Eye (tissue), 1 donor: ENCODE data around the gene CARNS1.
"Not testable (repeated sequence)": the region's sequence is repeated elsewhere in the genome, so short reads cannot be mapped to it uniquely, and the experiment has no call there.

Experiments used
- DNase-seq: peaks from one replicate; pipeline ENCODE4 v3.0.0-alpha.2; 2015

Gene CARNS1

DNA sequence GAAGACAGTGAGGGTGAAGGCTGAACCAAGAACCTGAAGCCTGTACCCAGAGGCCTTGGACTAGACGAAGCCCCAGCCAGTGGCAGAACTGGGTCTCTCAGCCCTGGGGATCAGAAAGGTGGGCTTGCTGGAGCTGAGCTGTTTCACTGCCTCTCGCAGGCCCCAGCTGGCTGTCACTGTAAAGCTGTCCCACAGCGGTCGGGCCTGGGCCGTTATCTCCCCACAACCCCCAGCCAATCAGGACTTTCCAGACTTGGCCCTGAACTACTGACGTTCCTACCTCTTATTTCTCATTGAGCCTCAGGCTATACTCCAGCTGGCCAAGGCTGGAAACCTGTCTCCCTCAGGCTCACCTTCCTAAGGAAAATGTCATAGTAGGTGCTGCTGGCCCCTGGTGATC is 17.9 kb upstream of the CARNS1 start:
- no peak for DNase-seq

DNA sequence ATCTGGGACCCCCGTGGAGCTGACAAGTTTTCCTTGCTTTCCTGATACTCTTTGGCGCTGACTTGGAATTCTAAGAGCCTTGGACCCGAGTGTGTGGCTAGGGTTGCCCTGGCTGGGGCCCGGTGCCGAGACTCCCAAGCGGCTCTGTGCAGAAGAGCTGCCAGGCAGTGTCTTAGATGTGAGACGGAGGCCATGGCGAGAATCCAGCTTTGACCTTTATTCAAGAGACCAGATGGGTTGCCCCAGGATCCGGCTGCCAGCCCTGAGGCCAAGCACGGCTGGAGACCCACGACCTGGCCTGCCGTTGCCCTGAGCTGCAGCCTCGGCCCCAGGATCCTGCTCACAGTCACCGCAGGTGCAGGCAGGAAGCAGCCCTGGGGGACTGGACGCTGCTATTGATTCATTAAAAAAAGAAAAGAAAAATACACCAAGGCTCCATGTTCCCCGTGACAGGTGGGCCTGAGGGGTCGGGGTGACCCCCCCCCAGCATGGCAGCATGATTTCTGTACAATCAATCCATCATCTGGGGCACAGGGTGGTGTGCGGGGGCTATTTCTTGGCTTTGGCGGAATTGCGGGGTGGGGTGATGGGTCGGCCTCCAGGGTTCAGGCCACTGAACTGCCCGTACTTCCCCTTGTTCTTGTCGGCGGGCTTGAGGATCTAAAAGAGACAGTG is 17.4 kb upstream of the CARNS1 start:
- no peak for DNase-seq

DNA sequence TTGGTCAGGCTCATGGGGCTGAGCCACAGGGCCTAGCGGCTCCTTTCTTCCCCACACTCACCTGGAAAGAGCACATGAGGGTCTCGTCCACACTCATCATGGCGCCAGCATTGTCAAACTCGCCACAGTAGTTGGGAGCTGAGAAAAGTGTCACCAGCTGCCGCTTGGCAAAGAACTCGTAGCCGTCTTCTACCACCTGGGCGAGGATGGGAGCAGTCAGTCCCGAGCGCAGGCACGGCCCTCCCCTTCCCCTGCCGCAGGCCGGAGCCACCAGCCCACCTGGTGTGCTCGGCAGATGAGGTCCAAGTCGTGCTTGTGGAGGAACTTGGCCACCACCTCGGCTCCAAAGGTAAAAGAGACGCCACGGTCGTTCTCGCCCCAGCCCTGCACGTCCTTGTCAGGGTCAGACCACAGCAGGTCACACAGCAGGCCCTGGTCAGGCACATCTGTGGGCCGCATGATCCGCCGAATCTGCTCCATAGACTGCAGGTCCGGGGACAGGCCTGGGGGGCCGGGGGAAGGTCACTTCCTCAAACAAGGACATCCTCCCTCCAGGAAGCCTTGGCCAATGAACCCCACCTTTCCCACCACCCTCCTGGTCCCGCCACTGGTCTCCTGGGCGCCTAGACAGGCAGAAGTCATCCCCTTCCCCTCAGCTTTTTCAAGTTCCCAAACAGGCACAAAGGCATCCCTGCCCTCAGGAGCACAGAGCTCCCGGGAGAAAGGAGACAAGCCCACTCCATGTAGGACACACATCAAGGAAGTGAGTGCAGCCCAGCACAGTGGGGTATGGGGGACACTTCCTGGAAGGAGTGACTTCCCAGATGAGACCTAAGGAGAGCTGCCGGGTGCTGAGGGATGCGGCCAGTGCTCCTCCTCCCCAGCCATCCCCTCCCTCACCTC is 16.6 kb upstream of the CARNS1 start:
- no peak for DNase-seq

DNA sequence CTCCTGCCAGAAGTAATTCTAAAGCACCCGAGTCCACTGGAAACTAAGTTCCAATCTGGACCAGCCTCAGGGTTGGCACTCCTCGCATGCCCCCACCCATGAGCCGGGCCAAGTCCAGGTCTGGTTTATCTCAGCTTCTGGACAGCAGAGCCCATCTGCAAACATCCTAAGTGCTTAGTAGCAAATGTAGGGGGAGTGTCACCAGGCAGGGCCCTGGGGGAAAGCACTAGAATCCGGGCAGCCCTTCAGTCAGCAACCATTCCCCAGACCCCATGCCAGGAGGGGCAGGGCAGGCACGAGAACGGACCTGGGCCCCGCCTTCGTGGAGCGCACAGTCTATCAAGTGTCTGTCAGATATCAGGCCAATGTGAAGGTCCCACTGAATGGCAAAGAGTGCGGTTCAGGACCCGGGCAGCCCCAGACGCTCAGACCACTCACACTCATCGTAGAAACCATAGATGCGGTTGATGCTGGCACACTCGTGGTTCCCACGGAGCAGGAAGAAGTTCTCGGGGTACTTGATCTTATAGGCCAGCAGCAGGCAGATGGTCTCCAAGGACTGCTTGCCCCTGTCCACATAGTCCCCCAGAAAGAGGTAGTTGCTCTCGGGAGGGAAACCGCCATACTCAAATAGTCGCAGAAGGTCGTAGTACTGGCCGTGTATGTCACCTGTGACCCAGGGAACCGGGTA is 15.1 kb upstream of the CARNS1 start:
- no peak for DNase-seq

DNA sequence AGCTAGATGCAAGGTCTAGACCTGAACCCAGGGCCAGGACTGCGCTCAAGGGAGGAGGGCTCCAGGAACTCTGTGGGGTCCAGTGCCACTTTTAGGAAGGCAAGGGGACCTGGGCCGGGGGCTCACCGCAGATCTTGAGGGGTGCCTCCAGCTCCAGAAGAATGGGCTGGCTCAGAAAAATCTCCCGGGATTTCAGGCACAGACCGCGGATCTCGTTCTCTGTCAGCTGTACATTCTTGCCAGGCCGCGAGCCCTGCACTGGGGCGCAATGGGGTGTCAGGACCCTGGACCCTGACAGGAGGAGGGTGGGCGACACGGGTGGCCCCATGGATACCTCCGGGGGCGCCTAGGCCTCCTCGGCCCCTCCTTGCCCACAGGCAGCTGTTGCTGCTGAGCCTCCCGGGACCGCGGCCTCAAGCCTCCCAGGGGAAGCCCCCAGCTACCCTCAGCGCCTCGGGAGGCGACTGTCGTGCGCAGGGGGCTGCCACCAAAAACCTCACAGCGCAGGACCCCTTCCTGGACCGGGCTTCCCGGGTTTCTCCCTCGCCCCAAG is 14.5 kb upstream of the CARNS1 start:
- DNase-seq: no peak

DNA sequence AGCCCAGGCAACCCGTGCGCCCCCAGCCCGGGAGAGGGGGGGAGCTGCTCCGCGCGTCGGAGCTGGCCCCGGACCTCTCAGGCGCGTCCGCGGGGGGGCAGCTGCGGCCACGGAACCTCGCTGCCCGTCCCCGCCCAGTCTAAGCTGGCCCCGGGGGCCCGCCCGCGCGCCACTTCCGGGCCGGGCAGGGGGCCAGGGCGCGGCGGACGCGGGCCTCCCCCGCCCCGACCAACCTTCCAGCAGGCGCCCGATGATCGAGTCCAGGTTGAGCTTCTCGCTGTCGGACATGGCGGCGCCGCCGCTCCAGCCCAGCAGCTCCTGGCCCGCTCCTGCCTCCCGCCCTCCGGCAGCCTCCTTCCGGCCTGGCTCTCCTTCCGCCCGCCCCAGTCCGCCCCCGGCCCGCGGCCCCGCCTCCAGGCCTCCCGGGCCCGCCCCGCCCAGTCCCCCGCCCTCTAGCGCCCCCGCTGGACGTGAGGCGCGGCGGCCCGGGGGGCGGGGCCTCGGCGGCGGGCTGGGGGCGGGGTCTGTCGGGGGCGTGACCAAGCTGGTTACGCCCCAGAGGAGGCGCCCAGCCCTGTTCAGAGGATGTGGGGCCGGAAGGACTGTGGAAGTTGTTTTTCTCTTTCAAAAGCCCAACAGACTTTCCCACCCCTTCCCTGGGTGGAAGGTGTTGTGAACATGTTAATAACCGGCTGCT is 13.8 kb upstream of the CARNS1 start, which contains the start of gene PPP1CA:
Gene PPP1CA, minus strand, starts transcription at position 364 of the 697 bp plus-strand sequence. Its CDS starts 76 bp downstream, at position 288.
- peak; percentile 95 for DNase-seq

DNA sequence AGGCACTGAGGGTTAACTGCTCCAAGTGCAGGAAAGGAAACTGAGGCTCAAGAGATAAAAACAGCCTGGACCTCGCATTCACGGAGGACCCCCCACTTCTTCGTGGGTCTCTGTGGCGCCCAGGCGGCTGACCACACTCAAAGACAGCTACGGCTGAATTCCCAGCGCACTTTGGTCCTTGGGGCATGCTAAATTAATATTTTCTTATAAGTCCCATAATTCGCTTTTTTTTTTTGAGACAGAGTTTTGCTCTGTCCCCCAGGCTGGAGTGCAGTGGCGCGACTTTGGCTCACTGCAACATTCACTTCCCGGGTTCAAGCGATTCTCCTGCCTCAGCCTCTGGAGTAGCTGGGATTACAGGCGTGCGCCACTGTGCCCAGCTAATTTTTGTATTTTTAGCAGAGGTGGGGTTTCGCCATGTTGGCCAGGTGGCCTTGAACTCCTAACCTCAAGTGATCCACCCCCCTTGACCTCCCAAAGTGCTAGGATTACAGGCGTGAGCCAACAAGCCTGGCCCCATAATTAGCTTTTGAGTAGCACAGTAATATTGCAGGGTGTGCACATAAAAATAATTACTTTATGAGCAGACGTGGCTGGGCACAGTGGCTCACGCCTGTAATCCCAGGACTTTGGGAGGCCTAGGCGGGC is 13.2 kb upstream of the CARNS1 start:
- not testable (repeated sequence) for DNase-seq

DNA sequence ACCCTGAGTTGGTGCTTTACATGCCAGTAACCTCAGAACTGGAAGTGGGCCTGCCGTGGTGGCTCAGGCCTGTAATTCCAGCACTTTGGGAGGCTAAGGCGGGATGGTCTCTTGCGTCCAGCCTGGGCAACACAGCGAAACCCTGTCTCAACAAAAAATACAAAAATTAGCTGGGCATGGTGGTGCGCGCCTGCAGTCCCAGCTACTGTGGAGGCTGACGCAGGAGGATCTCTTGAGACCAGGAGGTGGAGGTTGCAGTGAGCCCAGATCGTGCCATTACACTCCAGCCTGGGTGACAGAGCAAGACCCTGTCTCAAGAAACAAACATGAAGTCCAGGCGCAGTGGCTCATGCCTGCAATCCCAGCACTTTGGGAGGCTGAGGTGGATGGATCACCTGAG is 12.4 kb upstream of the CARNS1 start:
- DNase-seq: not testable (repeated sequence)

DNA sequence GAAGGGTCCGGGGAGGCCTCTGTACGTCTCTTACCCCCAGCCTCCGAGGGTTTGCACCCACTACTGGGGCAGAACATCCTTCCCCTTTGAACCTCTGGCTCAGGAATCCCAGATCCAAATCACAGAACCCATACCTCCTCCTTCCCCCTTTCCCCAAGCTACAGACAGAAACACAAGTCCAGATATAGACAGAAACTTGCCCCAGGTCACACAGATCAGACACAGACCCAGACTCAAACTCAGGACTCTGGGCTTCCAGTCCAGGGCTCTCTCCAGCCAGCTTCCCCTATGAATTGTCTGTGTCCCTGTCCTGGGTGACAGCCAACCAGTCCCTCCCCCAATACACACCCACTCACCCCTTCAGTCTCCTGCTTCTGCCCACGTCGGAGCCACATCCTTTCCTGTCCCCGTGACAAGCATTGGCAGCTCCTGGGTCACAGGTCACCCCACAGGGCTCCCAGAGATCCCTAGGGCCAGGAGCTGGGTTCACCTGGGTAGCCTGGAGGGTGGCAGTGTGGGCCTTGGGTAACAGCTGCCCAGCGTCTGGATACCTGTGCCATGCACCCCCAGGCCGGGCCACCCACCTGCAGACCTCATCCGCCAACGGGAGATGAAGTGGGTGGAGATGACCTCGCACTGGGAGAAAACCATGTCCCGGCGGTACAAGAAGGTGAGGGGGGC is 10.8 kb upstream of the CARNS1 start:
- no peak for DNase-seq

DNA sequence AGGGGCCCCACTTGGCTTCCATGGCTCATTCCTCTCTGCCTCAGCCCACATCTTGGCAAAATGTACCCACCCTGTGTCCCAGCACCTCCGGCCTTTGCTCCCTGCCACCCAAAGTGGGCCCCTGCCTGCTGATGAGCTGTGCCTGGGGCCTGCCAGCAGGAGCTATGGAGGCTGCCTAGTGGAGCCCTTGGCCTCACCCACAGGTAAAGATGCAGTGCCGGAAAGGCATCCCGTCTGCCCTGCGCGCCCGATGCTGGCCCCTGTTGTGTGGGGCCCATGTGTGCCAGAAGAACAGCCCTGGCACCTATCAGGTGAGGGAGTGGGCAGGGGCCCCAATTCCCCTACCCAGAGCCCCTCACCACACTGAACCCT is 10.3 kb upstream of the CARNS1 start:
- DNase-seq: no peak

DNA sequence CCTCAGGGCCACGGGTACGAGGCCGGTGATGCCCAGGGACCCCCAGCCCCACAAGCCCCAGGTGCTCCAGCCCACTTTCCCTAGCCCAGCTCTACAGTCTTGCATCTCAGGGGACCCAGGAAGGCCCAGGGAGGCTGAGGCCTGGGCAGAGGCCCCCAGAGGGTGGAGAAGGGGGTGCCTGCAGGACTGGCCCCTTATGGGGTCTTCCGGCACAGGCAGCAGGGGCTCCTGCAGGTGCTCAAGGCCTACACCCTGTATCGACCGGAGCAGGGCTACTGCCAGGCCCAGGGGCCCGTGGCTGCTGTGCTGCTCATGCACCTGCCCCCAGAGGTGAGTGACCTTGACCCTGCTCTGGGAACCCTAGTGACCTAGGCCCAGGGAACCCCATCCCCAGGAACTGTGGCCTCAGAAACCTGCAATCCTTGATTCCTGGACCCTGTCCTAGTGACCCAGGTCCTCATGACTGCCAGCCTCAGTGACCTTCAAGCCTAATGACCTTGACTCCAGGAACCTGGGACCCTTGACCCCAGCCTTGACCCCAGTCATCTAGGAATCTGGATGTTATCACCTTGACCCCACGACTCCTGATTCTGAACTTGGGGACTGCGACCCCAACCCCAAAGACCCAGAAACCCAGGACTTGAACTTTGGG is 9.7 kb upstream of the CARNS1 start:
- no peak for DNase-seq

DNA sequence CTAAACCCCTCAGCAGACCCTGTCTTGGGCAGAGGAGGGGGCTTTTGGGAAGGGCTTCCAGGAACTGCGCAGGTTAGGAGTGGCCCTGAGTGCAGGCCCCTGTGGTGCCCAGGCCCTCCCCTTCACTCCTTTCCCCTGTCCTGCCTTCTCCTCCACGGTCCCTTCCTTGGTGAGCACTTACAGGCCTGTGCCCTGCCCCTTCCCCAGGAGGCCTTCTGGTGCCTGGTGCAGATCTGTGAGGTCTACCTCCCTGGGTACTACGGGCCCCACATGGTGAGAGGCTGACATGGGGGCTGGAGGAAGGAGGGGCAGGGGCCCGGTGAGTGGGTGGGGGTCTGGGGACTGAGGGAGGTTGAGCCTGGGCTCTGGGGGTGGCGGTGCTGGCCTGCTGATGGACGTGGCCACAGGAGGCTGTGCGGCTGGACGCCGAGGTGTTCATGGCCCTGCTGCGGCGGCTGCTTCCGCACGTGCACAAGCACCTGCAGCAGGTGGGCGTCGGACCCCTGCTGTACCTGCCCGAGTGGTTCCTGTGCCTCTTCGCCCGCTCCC is 9.0 kb upstream of the CARNS1 start:
- DNase-seq: no peak

DNA sequence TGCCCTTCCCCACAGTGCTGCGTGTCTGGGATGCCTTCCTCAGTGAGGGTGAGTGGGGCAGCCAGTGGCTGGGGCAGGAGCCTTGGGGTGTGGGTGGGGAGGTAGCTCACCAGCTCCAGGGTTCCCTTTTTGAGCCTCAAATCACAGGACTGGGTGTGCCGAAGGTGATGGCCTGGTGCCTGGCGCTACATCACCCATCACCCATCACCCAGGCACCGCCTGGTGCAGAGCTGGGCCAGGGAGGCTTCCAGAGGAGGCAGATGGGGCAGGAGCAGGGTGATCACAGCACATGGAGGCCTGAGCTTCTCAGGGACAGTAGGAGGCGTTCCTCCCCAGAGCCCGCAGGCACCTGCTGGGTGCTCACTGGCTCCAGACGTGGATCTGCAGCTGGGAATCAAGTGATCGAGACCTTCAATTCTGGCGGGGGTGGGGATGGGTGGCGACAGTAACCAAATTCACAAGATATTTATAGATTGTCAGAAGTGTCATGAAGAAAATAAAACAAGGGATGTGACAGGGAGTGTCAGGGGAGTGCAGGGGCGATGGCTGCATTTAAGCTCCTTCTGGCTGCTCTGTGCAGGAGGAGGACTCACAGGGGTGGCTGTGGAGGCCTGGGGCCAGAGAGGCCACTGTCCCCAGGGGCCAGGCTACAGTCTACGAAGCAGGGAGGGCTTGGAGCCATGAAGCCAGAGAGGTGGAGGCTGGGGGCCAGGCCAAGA is 8.3 kb upstream of the CARNS1 start:
- DNase-seq: no peak

DNA sequence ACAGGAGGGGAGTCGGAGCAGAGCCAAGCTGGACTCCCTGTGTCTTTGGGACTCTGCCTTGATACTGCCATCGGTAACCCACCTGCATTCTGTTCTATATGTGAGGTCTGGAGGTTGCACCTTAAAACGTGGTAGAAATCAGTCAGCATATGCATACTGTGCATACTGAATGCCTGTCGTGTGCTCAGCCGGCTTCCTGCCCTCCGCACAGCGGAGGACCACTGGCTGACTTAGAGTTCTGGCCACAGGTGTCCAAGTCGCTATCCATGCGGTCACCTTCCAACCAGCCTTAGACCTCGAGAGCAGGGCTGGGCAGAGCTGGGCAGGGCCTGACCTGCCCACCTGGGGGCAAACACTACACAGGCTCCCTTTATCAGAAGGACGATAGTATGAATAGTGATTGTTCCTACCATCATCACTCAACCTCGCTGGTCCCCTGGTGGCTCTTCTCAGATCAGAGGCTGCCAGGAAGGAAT is 7.8 kb upstream of the CARNS1 start:
- no peak for DNase-seq

DNA sequence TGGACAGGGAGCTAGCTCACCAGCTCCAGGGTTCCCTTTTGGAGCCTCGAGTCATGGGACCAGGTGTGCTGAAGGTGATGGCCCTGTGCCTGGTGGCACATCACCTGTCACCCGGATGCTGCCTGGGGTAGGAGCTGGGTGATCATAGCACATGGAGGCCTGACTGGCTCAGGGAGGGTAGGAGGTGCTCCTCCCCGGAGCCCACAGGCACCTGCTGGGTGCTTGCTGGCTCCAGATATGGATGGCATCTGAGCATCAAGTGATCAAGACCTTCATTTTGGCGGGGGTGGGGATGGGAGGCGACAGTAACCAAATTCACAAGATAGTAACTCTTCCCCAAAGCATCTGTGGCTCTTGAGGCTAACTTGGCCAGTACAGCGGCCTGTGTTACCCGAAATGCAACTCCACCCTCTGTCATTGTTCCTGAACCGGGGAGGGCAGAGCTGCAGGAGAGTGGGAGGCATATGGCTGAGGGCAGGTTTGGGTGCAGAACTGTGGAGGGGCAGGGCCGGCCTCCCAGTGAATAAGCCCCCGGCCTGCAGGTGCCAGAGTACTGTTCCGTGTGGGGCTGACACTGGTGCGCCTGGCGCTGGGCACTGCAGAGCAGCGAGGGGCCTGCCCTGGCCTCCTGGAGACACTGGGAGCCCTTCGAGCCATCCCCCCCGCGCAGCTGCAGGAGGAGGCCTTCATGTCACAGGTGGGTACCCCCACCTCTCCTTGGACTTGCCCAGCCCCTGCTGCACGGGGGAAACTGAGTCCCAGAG is 6.9 kb upstream of the CARNS1 start:
- no peak for DNase-seq

DNA sequence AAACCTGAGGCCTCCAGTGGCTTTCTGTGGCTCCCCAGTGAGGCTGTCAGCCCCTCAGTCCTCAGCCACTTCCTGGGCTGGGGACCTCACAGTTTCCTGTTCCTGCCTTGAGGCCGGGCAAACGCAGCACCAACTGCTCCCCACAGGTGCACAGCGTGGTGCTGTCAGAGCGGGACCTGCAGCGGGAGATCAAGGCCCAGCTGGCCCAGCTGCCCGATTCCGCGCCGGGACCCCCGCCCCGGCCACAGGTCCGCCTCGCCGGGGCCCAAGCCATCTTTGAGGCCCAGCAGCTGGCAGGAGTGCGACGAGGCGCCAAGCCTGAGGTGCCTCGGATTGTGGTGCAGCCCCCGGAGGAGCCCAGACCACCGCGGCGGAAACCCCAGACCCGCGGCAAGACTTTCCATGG is 6.2 kb upstream of the CARNS1 start:
- no peak for DNase-seq

DNA sequence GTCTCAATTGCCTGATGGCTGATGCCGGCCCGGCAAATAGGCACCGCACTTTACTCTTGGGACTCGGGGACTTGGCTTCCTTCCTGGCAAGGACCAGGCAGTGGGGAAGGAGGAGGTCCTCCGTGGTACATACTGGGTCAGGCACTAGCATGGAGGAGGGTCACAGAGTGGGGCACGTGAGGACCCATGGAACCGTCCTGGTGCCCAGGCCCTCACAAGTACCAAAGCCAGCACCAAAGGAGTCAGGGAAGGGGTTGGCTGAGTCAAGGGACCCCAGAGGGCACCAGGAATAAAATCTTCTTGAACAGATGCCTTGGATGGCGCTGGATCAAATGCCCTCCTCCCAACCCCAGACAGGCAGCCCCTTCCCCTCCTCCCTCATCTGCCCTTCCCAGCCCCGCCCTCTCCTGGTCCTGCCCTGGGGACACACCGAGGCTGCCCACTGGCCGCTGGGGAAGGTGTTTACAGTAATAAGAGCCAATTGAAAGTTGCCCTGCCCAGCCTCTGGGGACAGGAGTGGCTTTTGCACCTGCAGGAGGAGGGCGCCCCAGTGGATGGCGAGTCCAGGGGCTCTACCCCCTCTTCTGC is 5.6 kb upstream of the CARNS1 start:
- DNase-seq: no peak

DNA sequence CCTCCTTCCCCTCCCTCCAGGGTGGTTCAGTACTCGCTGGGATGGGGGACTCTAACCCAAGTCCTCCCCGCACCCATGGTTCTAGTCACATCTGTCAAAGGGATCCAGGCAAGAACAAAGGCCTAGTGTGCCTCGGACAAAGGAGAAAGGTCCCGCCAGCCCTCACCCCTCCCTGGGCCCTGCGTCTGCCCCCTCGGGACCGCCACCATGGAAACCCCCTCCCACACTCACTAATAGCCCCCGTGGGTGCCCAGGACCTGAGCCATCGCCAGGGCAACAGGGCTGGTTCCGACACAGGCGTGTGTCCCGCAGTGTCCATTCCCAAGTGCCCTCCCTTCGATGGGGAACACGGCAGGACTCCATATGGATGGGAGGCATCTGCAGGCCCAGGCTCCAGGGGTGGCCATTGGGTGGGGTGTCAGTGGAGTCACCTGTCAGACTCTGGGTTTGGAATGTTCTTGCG is 5.1 kb upstream of the CARNS1 start:
- DNase-seq: no peak
